Measurements from ENCODE around the gene DHRSX.

- TF ChIP-seq POLR2A (IDR thresholded peaks at IDR 0.05) (no peak), CTCF (IDR thresholded peaks at IDR 0.05) (no peak)
Observed at GRCh38 chrX:2442694-2443093, 58.1 kb downstream of the DHRSX start.

Measured in breast epithelium (tissue), 3 donors.